ENCODE results near the gene SDC1. TPM values are rescaled to one million over a fixed set of nuclear protein-coding genes. Genes with fewer than 3 reads are reported as not detected.

The SDC1 gene
- polyA plus RNA-seq, 3 donors, result not detected

DNA sequence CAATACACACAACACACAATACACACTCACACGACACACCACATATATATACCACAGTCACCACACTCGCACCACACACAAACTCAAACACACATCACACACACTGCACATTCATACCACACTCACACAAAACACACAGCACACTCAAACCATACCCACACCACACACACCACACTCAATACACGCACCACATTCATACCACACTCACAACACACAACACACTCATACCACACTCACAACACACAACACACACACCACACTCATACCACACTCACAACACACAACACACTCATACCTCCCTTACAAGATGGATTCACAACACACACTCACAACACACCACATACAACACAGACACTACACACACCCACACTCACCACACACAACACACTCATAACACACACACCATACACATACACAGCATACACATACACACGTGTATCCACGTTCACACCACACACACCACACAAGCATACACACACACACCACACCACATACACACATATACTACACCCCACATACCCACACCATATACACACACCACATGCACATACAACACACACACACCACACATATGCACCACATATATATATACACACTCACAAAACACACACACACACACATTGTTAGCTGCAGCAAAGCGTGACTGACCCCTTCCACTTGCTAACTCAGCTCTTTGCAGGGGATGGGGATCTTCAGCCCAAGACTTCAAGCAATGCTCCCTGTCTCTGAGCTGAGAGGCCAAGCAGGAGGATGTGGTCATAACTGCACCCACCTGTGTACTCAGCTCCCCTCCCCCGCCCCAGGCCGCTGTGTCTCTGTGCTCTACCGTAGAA is 59.0 kb downstream of the SDC1 start:
- Mint-ChIP-seq H3K36me3 (no peaks in the 10 kb centered on the region), H3K27ac (no peak overlapping the region), H3K4me3 (no peak overlapping the region), H3K4me1 (no peaks in the 10 kb centered on the region), H3K9me3 (no peaks in the 10 kb centered on the region), H3K27me3 (ENCODE audit: low read depth in 3 of 3) (peaks cover 2 to 5% (median 3%) of the 10 kb centered on the region in 3 donors)
- H3K27ac ChIP-seq (ENCODE audit: low read depth in 1 of 2, low read length in 2 of 2), result no peak overlapping the region
- no peaks in the 10 kb centered on the region for H3K79me2 ChIP-seq (ENCODE audit: insufficient read depth, low read length)
- H3K4me3 ChIP-seq (replicated peaks in 1 of 3; ENCODE audit: low read depth in 2 of 3, low read length in 3 of 3), result no peak overlapping the region
- H3K4me1 ChIP-seq (ENCODE audit: control insufficient read depth in 1 of 2, insufficient read depth in 2 of 2, low read length in 2 of 2), result no peaks in the 10 kb centered on the region
- no peaks in the 10 kb centered on the region for H3K9me3 ChIP-seq (replicated peaks in 1 of 2; ENCODE audit: control insufficient read depth in 1 of 2, insufficient read depth in 1 of 2, low read length in 2 of 2)
- H2AFZ ChIP-seq (ENCODE audit: insufficient read depth, low read depth, low read length, poor library complexity, severe bottlenecking), result no peak overlapping the region
- H3K27me3 ChIP-seq (ENCODE audit: control insufficient read depth in 2 of 2, insufficient read depth in 2 of 2, low read length in 2 of 2), result no peaks in the 10 kb centered on the region
- no peaks in the 10 kb centered on the region for H3K36me3 ChIP-seq (replicated peaks in 1 of 2; ENCODE audit: control insufficient read depth in 1 of 2, insufficient read depth in 2 of 2, low read length in 2 of 2)
- TF ChIP-seq, protein P1, sequence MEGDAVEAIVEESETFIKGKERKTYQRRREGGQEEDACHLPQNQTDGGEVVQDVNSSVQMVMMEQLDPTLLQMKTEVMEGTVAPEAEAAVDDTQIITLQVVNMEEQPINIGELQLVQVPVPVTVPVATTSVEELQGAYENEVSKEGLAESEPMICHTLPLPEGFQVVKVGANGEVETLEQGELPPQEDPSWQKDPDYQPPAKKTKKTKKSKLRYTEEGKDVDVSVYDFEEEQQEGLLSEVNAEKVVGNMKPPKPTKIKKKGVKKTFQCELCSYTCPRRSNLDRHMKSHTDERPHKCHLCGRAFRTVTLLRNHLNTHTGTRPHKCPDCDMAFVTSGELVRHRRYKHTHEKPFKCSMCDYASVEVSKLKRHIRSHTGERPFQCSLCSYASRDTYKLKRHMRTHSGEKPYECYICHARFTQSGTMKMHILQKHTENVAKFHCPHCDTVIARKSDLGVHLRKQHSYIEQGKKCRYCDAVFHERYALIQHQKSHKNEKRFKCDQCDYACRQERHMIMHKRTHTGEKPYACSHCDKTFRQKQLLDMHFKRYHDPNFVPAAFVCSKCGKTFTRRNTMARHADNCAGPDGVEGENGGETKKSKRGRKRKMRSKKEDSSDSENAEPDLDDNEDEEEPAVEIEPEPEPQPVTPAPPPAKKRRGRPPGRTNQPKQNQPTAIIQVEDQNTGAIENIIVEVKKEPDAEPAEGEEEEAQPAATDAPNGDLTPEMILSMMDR (IDR thresholded peaks at IDR 0.05), result no peak
- no peak overlapping the region for H3K9ac ChIP-seq (ENCODE audit: insufficient read depth, low read length, poor library complexity, severe bottlenecking)
- WGBS (ENCODE audit: insufficient coverage), result 86% methylated on average over 8 of the region's 9 CpGs
- H3K4me2 ChIP-seq (replicated peaks; ENCODE audit: extremely low read depth, low read length, poor library complexity, severe bottlenecking), result no peak overlapping the region
- no peaks in the 10 kb centered on the region for H4K20me1 ChIP-seq (ENCODE audit: insufficient read depth, low read length)
- DNase-seq, result no peak
- intact Hi-C loops (cut with micrococcal nuclease), result no loop called here

DNA sequence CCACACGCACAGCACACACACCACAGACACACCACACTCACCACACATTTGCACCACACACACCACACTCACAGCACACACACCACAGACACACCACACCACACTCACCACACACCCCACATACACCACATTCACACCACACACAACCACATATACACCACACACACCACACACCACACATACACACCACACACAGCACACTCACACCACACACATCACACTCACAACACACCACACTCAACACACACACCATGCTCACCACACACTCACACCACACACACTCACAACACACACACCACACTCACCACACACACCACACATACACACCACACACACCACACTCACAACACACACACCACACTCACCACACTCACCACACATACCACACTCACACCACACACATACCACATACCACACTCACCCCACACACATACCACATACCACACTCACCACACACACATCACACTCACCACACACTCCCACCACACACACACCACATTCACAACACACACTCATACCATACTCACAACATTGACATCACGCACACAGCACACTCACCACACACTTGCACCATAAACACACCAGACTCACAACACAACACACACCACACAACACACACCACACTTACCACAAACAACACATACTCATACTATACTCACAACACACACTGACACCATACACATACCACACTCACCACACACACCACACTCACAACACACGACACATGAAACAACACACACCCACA is 60.0 kb downstream of the SDC1 start:
- H3K9me3 Mint-ChIP-seq, result no peaks in the 10 kb centered on the region
- H3K4me1 Mint-ChIP-seq, result no peaks in the 10 kb centered on the region
- H3K79me2 ChIP-seq (ENCODE audit: insufficient read depth, low read length), result no peaks in the 10 kb centered on the region
- no peak overlapping the region for H3K4me3 ChIP-seq (replicated peaks in 1 of 3; ENCODE audit: low read depth in 2 of 3, low read length in 3 of 3)
- peaks cover 0 to 5% (median 2%) of the 10 kb centered on the region in 3 donors for H3K27me3 Mint-ChIP-seq (ENCODE audit: low read depth in 3 of 3)
- no peak overlapping the region for H3K9ac ChIP-seq (ENCODE audit: insufficient read depth, low read length, poor library complexity, severe bottlenecking)
- no peaks in the 10 kb centered on the region for H3K36me3 ChIP-seq (replicated peaks in 1 of 2; ENCODE audit: control insufficient read depth in 1 of 2, insufficient read depth in 2 of 2, low read length in 2 of 2)
- H2AFZ ChIP-seq (ENCODE audit: insufficient read depth, low read depth, low read length, poor library complexity, severe bottlenecking), result no peak overlapping the region
- no peaks in the 10 kb centered on the region for H3K9me3 ChIP-seq (replicated peaks in 1 of 2; ENCODE audit: control insufficient read depth in 1 of 2, insufficient read depth in 1 of 2, low read length in 2 of 2)
- no peak for DNase-seq
- TF ChIP-seq, protein P1 (IDR thresholded peaks at IDR 0.05), result no peak
- no peaks in the 10 kb centered on the region for H3K4me1 ChIP-seq (ENCODE audit: control insufficient read depth in 1 of 2, insufficient read depth in 2 of 2, low read length in 2 of 2)
- H3K4me2 ChIP-seq (replicated peaks; ENCODE audit: extremely low read depth, low read length, poor library complexity, severe bottlenecking), result no peak overlapping the region
- no peaks in the 10 kb centered on the region for H3K36me3 Mint-ChIP-seq
- H4K20me1 ChIP-seq (ENCODE audit: insufficient read depth, low read length), result no peaks in the 10 kb centered on the region
- no peaks in the 10 kb centered on the region for H3K27me3 ChIP-seq (ENCODE audit: control insufficient read depth in 2 of 2, insufficient read depth in 2 of 2, low read length in 2 of 2)
- intact Hi-C loops (cut with micrococcal nuclease), result no loop called here
- H3K27ac ChIP-seq (ENCODE audit: low read depth in 1 of 2, low read length in 2 of 2), result no peak overlapping the region
- H3K4me3 Mint-ChIP-seq, result no peak overlapping the region
- whole genome bisulfite sequencing (ENCODE audit: insufficient coverage), result 87% methylated on average over 3 of the region's 3 CpGs
- no peak overlapping the region for H3K27ac Mint-ChIP-seq

All from CD14-positive monocyte (primary cell).